Neural progenitor cell (in vitro differentiated cells): Measurements from ENCODE around the gene SOX21. TPM values are rescaled to one million over a fixed set of nuclear protein-coding genes. Genes with fewer than 3 reads are reported as not detected.

ENCODE experiments used
- DNase-seq: peaks from one replicate; pipeline ENCODE4 v3.0.0-alpha.2; 2016; ENCODE audit warnings: low spot score
- H2AFZ ChIP-seq: fragments of 200-600 bp; sonication (generic); replicated peaks from 2 replicates; pipeline ENCODE4 v1.6.1; 2016; ENCODE audit warnings: antibody characterized with exemption
- H3F3A ChIP-seq: fragments of 200-600 bp; sonication (generic); 2 replicates; pipeline ENCODE4 v1.6.1; 2016; ENCODE audit warnings: antibody characterized with exemption, low read depth
- H3K27ac ChIP-seq: fragments of 200-600 bp; sonication (generic); 2 replicates; pipeline ENCODE4 v1.5.1; 2016; ENCODE audit warnings: mild to moderate bottlenecking
- H3K27me3 ChIP-seq: fragments of 200-600 bp; sonication (generic); 2 replicates; pipeline ENCODE4 v1.6.1; 2016; ENCODE audit warnings: mild to moderate bottlenecking, moderate library complexity
- H3K36me3 ChIP-seq: fragments of 200-600 bp; sonication (generic); 2 replicates; pipeline ENCODE4 v1.5.1; 2016
- H3K4me1 ChIP-seq: fragments of 200-600 bp; sonication (generic); 2 replicates; pipeline ENCODE4 v1.6.1; 2016; ENCODE audit warnings: mixed run types
- H3K4me2 ChIP-seq: fragments of 200-600 bp; sonication (generic); 2 replicates; pipeline ENCODE4 v1.6.1; 2016
- H3K4me3 ChIP-seq: fragments of 200-600 bp; sonication (generic); 2 replicates; pipeline ENCODE4 v1.5.1; 2016
- H3K79me2 ChIP-seq: fragments of 200-600 bp; sonication (generic); 2 replicates; pipeline ENCODE4 v1.6.1; 2016; ENCODE audit warnings: low read depth
- H3K9ac ChIP-seq: fragments of 200-600 bp; sonication (generic); 2 replicates; pipeline ENCODE4 v1.6.1; 2016
- H3K9me3 ChIP-seq: fragments of 200-600 bp; sonication (generic); 2 replicates; pipeline ENCODE4 v1.5.1; 2016; ENCODE audit warnings: low read depth
- H4K20me1 ChIP-seq: fragments of 200-600 bp; sonication (generic); 2 replicates; pipeline ENCODE4 v1.6.1; 2016; ENCODE audit warnings: low read depth
- H3K27ac Mint-ChIP-seq: 3 replicates; pipeline ENCODE4 v1.8.0; 2021; ENCODE audit warnings: mixed read lengths
- H3K27me3 Mint-ChIP-seq: 2 replicates; pipeline ENCODE4 v1.8.0; 2022; ENCODE audit warnings: low read depth, mild to moderate bottlenecking, inconsistent platforms, moderate library complexity, mixed read lengths; ENCODE audit not compliant: insufficient read depth
- H3K36me3 Mint-ChIP-seq: 3 replicates; pipeline ENCODE4 v1.8.0; 2021; ENCODE audit warnings: mixed read lengths
- H3K4me1 Mint-ChIP-seq: 3 replicates; pipeline ENCODE4 v1.8.0; 2021; ENCODE audit warnings: mixed read lengths
- H3K4me3 Mint-ChIP-seq: 3 replicates; pipeline ENCODE4 v1.8.0; 2021; ENCODE audit warnings: mild to moderate bottlenecking, moderate library complexity, mixed read lengths
- H3K9me3 Mint-ChIP-seq: 3 replicates; pipeline ENCODE4 v1.8.0; 2020; ENCODE audit warnings: mixed read lengths
- EZH2 ChIP-seq: fragments of 200-600 bp; sonication (generic); IDR thresholded peaks from 2 replicates; pipeline ENCODE4 v1.6.1; 2017; ENCODE audit warnings: antibody characterized with exemption, mild to moderate bottlenecking, moderate library complexity
- EZH2phosphoT487 ChIP-seq: fragments of 200-600 bp; sonication (generic); IDR thresholded peaks from 2 replicates; pipeline ENCODE4 v1.6.1; 2017; ENCODE audit warnings: antibody characterized with exemption
- total RNA-seq: library from RNA; depleted of rRNA; stranded (reverse); fragments of >200 nt; gene quantifications from 2 replicates; pipeline ENCODE4 v1.2.3, GENCODE V29; 2015; ENCODE audit warnings: low replicate concordance
- TF ChIP-seq, protein P1 (sequence below): fragments of 200-600 bp; sonication (generic); IDR thresholded peaks from 2 replicates; pipeline ENCODE4 v1.5.1; 2017; ENCODE audit warnings: antibody characterized with exemption, mild to moderate bottlenecking

SOX21 gene
- total RNA-seq, 1 donor from 2014 or later = 94.7 TPM

DNA sequence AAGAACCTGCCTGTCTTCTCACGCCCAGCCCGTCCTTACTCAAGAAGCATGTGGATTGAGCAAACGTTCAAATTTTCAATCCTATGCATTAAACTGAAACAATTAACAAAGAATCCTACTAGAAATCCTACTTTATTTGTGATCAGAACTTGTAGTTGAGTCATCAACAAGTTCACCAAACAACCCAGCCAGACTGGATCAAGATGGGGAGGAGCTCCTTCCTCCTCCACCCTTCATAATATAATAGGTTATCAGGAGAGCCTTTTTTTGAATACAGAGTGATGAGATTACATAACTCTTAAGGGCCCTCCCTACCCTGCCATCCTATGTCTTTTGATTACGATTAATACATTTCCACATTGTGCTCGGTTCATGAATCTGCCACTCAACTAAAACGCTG lies 32.7 kb downstream of the SOX21 start:
- Histone ChIP-seq H3K27ac (no peak overlapping the region), H3F3A (peaks cover 24% of the 10 kb centered on the region), H4K20me1 (no peaks in the 10 kb centered on the region), H3K27me3 (no peaks in the 10 kb centered on the region), H3K36me3 (no peaks in the 10 kb centered on the region), H2AFZ (no peak overlapping the region), H3K9me3 (no peaks in the 10 kb centered on the region), H3K9ac (no peak overlapping the region), H3K79me2 (no peaks in the 10 kb centered on the region), H3K4me3 (no peak overlapping the region), H3K4me1 (peaks cover 45% of the 10 kb centered on the region), H3K4me2 (no peak overlapping the region)
- peaks cover 22% of the 10 kb centered on the region for H3K4me1 Mint-ChIP-seq
- peaks cover 11% of the 10 kb centered on the region for H3K27me3 Mint-ChIP-seq
- DNase-seq = no peak
- peaks cover 8% of the 10 kb centered on the region for H3K9me3 Mint-ChIP-seq
- TF ChIP-seq, protein P1, sequence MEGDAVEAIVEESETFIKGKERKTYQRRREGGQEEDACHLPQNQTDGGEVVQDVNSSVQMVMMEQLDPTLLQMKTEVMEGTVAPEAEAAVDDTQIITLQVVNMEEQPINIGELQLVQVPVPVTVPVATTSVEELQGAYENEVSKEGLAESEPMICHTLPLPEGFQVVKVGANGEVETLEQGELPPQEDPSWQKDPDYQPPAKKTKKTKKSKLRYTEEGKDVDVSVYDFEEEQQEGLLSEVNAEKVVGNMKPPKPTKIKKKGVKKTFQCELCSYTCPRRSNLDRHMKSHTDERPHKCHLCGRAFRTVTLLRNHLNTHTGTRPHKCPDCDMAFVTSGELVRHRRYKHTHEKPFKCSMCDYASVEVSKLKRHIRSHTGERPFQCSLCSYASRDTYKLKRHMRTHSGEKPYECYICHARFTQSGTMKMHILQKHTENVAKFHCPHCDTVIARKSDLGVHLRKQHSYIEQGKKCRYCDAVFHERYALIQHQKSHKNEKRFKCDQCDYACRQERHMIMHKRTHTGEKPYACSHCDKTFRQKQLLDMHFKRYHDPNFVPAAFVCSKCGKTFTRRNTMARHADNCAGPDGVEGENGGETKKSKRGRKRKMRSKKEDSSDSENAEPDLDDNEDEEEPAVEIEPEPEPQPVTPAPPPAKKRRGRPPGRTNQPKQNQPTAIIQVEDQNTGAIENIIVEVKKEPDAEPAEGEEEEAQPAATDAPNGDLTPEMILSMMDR = no peak
- TF ChIP-seq EZH2 = no peak
- no peak for TF ChIP-seq EZH2phosphoT487
- no peak overlapping the region for H3K4me3 Mint-ChIP-seq
- H3K36me3 Mint-ChIP-seq = no peaks in the 10 kb centered on the region
- H3K27ac Mint-ChIP-seq = no peak overlapping the region

- Histone ChIP-seq H3K9me3 (no peaks in the 10 kb centered on the region), H3K4me1 (peaks cover 52% of the 10 kb centered on the region), H4K20me1 (no peaks in the 10 kb centered on the region), H3K27ac (no peak overlapping the region), H3K9ac (no peak overlapping the region), H3K4me2 (no peak overlapping the region), H2AFZ (no peak overlapping the region), H3K27me3 (no peaks in the 10 kb centered on the region), H3K79me2 (no peaks in the 10 kb centered on the region), H3K4me3 (no peak overlapping the region), H3F3A (peaks cover 31% of the 10 kb centered on the region), H3K36me3 (no peaks in the 10 kb centered on the region)
- no peak overlapping the region for H3K27ac Mint-ChIP-seq
- peaks cover 11% of the 10 kb centered on the region for H3K27me3 Mint-ChIP-seq
- no peaks in the 10 kb centered on the region for H3K36me3 Mint-ChIP-seq
- peaks cover 30% of the 10 kb centered on the region for H3K4me1 Mint-ChIP-seq
- H3K4me3 Mint-ChIP-seq = no peak overlapping the region
- TF ChIP-seq EZH2 = no peak
- no peak for DNase-seq
- H3K9me3 Mint-ChIP-seq = peaks cover 8% of the 10 kb centered on the region
These were observed 33.5 kb downstream of the SOX21 start for GRCh38 chr13:94678845-94679244.

- Mint-ChIP-seq H3K27ac (no peak overlapping the region), H3K4me1 (peaks cover 27% of the 10 kb centered on the region), H3K4me3 (no peak overlapping the region), H3K36me3 (no peaks in the 10 kb centered on the region), H3K9me3 (peaks cover 8% of the 10 kb centered on the region), H3K27me3 (peaks cover 10% of the 10 kb centered on the region)
- TF ChIP-seq EZH2 (no peak), EZH2phosphoT487 (no peak)
- TF ChIP-seq, protein P1 = no peak
- Histone ChIP-seq H3K79me2 (no peaks in the 10 kb centered on the region), H3K4me3 (no peak overlapping the region), H3K9ac (no peak overlapping the region), H3K36me3 (no peaks in the 10 kb centered on the region), H3K9me3 (no peaks in the 10 kb centered on the region), H2AFZ (no peak overlapping the region), H3K27me3 (no peaks in the 10 kb centered on the region), H3K4me2 (peak overlapping the region; percentile 34), H3K27ac (no peak overlapping the region), H3K4me1 (peaks cover 51% of the 10 kb centered on the region), H4K20me1 (no peaks in the 10 kb centered on the region), H3F3A (peaks cover 38% of the 10 kb centered on the region)
- DNase-seq = peak; percentile 55
These were observed 34.5 kb downstream of the SOX21 start for GRCh38 chr13:94677799-94678198.

GRCh38 chr13:94674609-94675348 lies 37.6 kb downstream of the SOX21 start:
- no peak overlapping the region for H2AFZ ChIP-seq
- peaks cover 51% of the 10 kb centered on the region for H3K4me1 ChIP-seq
- no peak overlapping the region for H3K4me3 ChIP-seq
- no peaks in the 10 kb centered on the region for H3K9me3 ChIP-seq
- H3K4me2 ChIP-seq = no peak overlapping the region
- Mint-ChIP-seq H3K9me3 (peaks cover 5% of the 10 kb centered on the region), H3K27ac (no peak overlapping the region), H3K4me1 (peaks cover 22% of the 10 kb centered on the region), H3K4me3 (no peak overlapping the region), H3K36me3 (no peaks in the 10 kb centered on the region), H3K27me3 (peaks cover 7% of the 10 kb centered on the region)
- H4K20me1 ChIP-seq = no peaks in the 10 kb centered on the region
- H3K36me3 ChIP-seq = no peaks in the 10 kb centered on the region
- no peak overlapping the region for H3K27ac ChIP-seq
- H3K79me2 ChIP-seq = no peaks in the 10 kb centered on the region
- H3K9ac ChIP-seq = no peak overlapping the region
- no peaks in the 10 kb centered on the region for H3K27me3 ChIP-seq
- H3F3A ChIP-seq = peaks cover 38% of the 10 kb centered on the region
- peak; percentile 89 for DNase-seq
- no peak for TF ChIP-seq EZH2phosphoT487
- TF ChIP-seq, protein P1 = peak; percentile 88
